ENCODE results near the gene SPAST.

SPAST gene

GRCh38 chr2:32095671-32096070, 32.3 kb downstream of the SPAST start:
- H3K4me3 ChIP-seq (ENCODE audit: insufficient read depth in 1 of 2, low read depth in 1 of 2, low read length in 2 of 2): no peak overlapping the region
- H4K91ac ChIP-seq (ENCODE audit: low read length): no peak overlapping the region
- H3K4ac ChIP-seq (ENCODE audit: low read depth in 1 of 2, low read length in 2 of 2): no peak overlapping the region
- WGBS: 94% methylated on average over 3 of the region's 3 CpGs
- H2BK12ac ChIP-seq (ENCODE audit: low read length in 2 of 2): no peak overlapping the region
- no peak overlapping the region for H2AK5ac ChIP-seq (ENCODE audit: low read length, severe bottlenecking)
- no peak overlapping the region for H3K27ac ChIP-seq (ENCODE audit: low read length, poor library complexity, severe bottlenecking)
- H2AFZ ChIP-seq (ENCODE audit: low read depth, low read length): no peak overlapping the region
- H3K36me3 ChIP-seq (ENCODE audit: control insufficient read depth in 1 of 2, insufficient read depth in 2 of 2, low read depth in 1 of 2, low read length in 2 of 2): peaks cover 5 to 14% of the 10 kb centered on the region in 2 experiments
- H3K27me3 ChIP-seq (ENCODE audit: control insufficient read depth in 1 of 2, insufficient read depth in 1 of 2, low read length in 2 of 2): no peaks in the 10 kb centered on the region
- no peak overlapping the region for H3K9ac ChIP-seq (ENCODE audit: low read length)
- no peak overlapping the region for H3K14ac ChIP-seq (ENCODE audit: low read length in 2 of 2)
- no peaks in the 10 kb centered on the region for H3K4me1 ChIP-seq (ENCODE audit: control insufficient read depth, insufficient read depth, low read depth, low read length)
- no peak overlapping the region for H3K4me2 ChIP-seq (ENCODE audit: low read length, poor library complexity, severe bottlenecking)
- no peak for DNase-seq
- H3K9me3 ChIP-seq (ENCODE audit: control insufficient read depth, low read length): no peaks in the 10 kb centered on the region
- peaks cover 7% of the 10 kb centered on the region for H3K79me1 ChIP-seq (replicated peaks; ENCODE audit: low read length, poor library complexity, severe bottlenecking)
- no peak overlapping the region for H3K23ac ChIP-seq (ENCODE audit: low read length in 2 of 2)
- no peak overlapping the region for H2BK120ac ChIP-seq (ENCODE audit: low read depth, low read length)
- H4K8ac ChIP-seq (ENCODE audit: low read length): no peak overlapping the region
- H2BK15ac ChIP-seq (ENCODE audit: low read depth, poor library complexity, severe bottlenecking): no peak overlapping the region
- H2BK5ac ChIP-seq (ENCODE audit: low read depth, low read length, poor library complexity, severe bottlenecking): no peak overlapping the region
- no peak overlapping the region for H3K18ac ChIP-seq (ENCODE audit: low read depth in 1 of 2, low read length in 2 of 2)

GRCh38 chr2:32108111-32108510, 44.8 kb downstream of the SPAST start:
- H3K4me1 ChIP-seq (ENCODE audit: control insufficient read depth, insufficient read depth, low read depth, low read length): no peaks in the 10 kb centered on the region
- no peak overlapping the region for H2AFZ ChIP-seq (ENCODE audit: low read depth, low read length)
- H2AK5ac ChIP-seq (ENCODE audit: low read length, severe bottlenecking): no peak overlapping the region
- no peak overlapping the region for H4K91ac ChIP-seq (ENCODE audit: low read length)
- peaks cover 13 to 21% of the 10 kb centered on the region in 2 experiments for H3K36me3 ChIP-seq (ENCODE audit: control insufficient read depth in 1 of 2, insufficient read depth in 2 of 2, low read depth in 1 of 2, low read length in 2 of 2)
- no peak overlapping the region for H3K23ac ChIP-seq (ENCODE audit: low read length in 2 of 2)
- no CpG with 5 or more reads among the region's 2 CpGs for WGBS
- no peak overlapping the region for H3K18ac ChIP-seq (ENCODE audit: low read depth in 1 of 2, low read length in 2 of 2)
- no peak overlapping the region for H4K8ac ChIP-seq (ENCODE audit: low read length)
- no peak overlapping the region for H3K14ac ChIP-seq (ENCODE audit: low read length in 2 of 2)
- no peak overlapping the region for H3K9ac ChIP-seq (ENCODE audit: low read length)
- no peak overlapping the region for H2BK15ac ChIP-seq (ENCODE audit: low read depth, poor library complexity, severe bottlenecking)
- H3K4ac ChIP-seq (ENCODE audit: low read depth in 1 of 2, low read length in 2 of 2): no peak overlapping the region
- no peak overlapping the region for H2BK12ac ChIP-seq (ENCODE audit: low read length in 2 of 2)
- no peak overlapping the region for H2BK120ac ChIP-seq (ENCODE audit: low read depth, low read length)
- peaks cover 5% of the 10 kb centered on the region for H3K79me1 ChIP-seq (replicated peaks; ENCODE audit: low read length, poor library complexity, severe bottlenecking)
- H2BK5ac ChIP-seq (ENCODE audit: low read depth, low read length, poor library complexity, severe bottlenecking): no peak overlapping the region
- DNase-seq: no peak
- no peak overlapping the region for H3K4me2 ChIP-seq (ENCODE audit: low read length, poor library complexity, severe bottlenecking)
- peaks cover 5% of the 10 kb centered on the region for H3K9me3 ChIP-seq (ENCODE audit: control insufficient read depth, low read length)
- H3K27me3 ChIP-seq (ENCODE audit: control insufficient read depth in 1 of 2, insufficient read depth in 1 of 2, low read length in 2 of 2): no peaks in the 10 kb centered on the region
- no peak overlapping the region for H3K27ac ChIP-seq (ENCODE audit: low read length, poor library complexity, severe bottlenecking)
- H3K4me3 ChIP-seq (ENCODE audit: insufficient read depth in 1 of 2, low read depth in 1 of 2, low read length in 2 of 2): no peak overlapping the region

GRCh38 chr2:32118055-32118454, 54.7 kb downstream of the SPAST start:
- 82% methylated on average over 2 of the region's 3 CpGs for WGBS
- H3K36me3 ChIP-seq (ENCODE audit: control insufficient read depth in 1 of 2, insufficient read depth in 2 of 2, low read depth in 1 of 2, low read length in 2 of 2): peaks cover 10 to 40% of the 10 kb centered on the region in 2 experiments
- H3K9ac ChIP-seq (ENCODE audit: low read length): no peak overlapping the region
- H2AK5ac ChIP-seq (ENCODE audit: low read length, severe bottlenecking): no peak overlapping the region
- H3K4me2 ChIP-seq (ENCODE audit: low read length, poor library complexity, severe bottlenecking): no peak overlapping the region
- H3K79me1 ChIP-seq (replicated peaks; ENCODE audit: low read length, poor library complexity, severe bottlenecking): peaks cover 2% of the 10 kb centered on the region
- H2BK12ac ChIP-seq (ENCODE audit: low read length in 2 of 2): no peak overlapping the region
- H4K91ac ChIP-seq (ENCODE audit: low read length): no peak overlapping the region
- H3K14ac ChIP-seq (ENCODE audit: low read length in 2 of 2): no peak overlapping the region
- H3K27ac ChIP-seq (ENCODE audit: low read length, poor library complexity, severe bottlenecking): no peak overlapping the region
- no peak overlapping the region for H3K23ac ChIP-seq (ENCODE audit: low read length in 2 of 2)
- no peak overlapping the region for H2BK15ac ChIP-seq (ENCODE audit: low read depth, poor library complexity, severe bottlenecking)
- H3K18ac ChIP-seq (ENCODE audit: low read depth in 1 of 2, low read length in 2 of 2): no peak overlapping the region
- H4K8ac ChIP-seq (ENCODE audit: low read length): no peak overlapping the region
- DNase-seq: no peak
- H2AFZ ChIP-seq (ENCODE audit: low read depth, low read length): no peak overlapping the region
- H2BK120ac ChIP-seq (ENCODE audit: low read depth, low read length): no peak overlapping the region
- no peak overlapping the region for H3K4me3 ChIP-seq (ENCODE audit: insufficient read depth in 1 of 2, low read depth in 1 of 2, low read length in 2 of 2)
- H3K4ac ChIP-seq (ENCODE audit: low read depth in 1 of 2, low read length in 2 of 2): no peak overlapping the region
- H3K27me3 ChIP-seq (ENCODE audit: control insufficient read depth in 1 of 2, insufficient read depth in 1 of 2, low read length in 2 of 2): no peaks in the 10 kb centered on the region
- no peak overlapping the region for H2BK5ac ChIP-seq (ENCODE audit: low read depth, low read length, poor library complexity, severe bottlenecking)
- no peaks in the 10 kb centered on the region for H3K9me3 ChIP-seq (ENCODE audit: control insufficient read depth, low read length)
- H3K4me1 ChIP-seq (ENCODE audit: control insufficient read depth, insufficient read depth, low read depth, low read length): no peaks in the 10 kb centered on the region

- H3K23ac ChIP-seq (ENCODE audit: low read length in 2 of 2): no peak overlapping the region
- no peak overlapping the region for H3K4ac ChIP-seq (ENCODE audit: low read depth in 1 of 2, low read length in 2 of 2)
- H2BK15ac ChIP-seq (ENCODE audit: low read depth, poor library complexity, severe bottlenecking): no peak overlapping the region
- H3K4me1 ChIP-seq (ENCODE audit: control insufficient read depth, insufficient read depth, low read depth, low read length): no peaks in the 10 kb centered on the region
- no peak overlapping the region for H3K9ac ChIP-seq (ENCODE audit: low read length)
- no peak overlapping the region for H4K8ac ChIP-seq (ENCODE audit: low read length)
- H3K14ac ChIP-seq (ENCODE audit: low read length in 2 of 2): no peak overlapping the region
- no peak for DNase-seq
- H3K9me3 ChIP-seq (ENCODE audit: control insufficient read depth, low read length): no peaks in the 10 kb centered on the region
- peaks cover under 1% of the 10 kb centered on the region for H3K79me1 ChIP-seq (replicated peaks; ENCODE audit: low read length, poor library complexity, severe bottlenecking)
- H3K4me2 ChIP-seq (ENCODE audit: low read length, poor library complexity, severe bottlenecking): no peak overlapping the region
- no peak overlapping the region for H3K18ac ChIP-seq (ENCODE audit: low read depth in 1 of 2, low read length in 2 of 2)
- H3K36me3 ChIP-seq (ENCODE audit: control insufficient read depth in 1 of 2, insufficient read depth in 2 of 2, low read depth in 1 of 2, low read length in 2 of 2): peaks cover 6 to 44% of the 10 kb centered on the region in 2 experiments
- WGBS: 83% methylated on average over 2 of the region's 2 CpGs
- H2BK5ac ChIP-seq (ENCODE audit: low read depth, low read length, poor library complexity, severe bottlenecking): no peak overlapping the region
- no peaks in the 10 kb centered on the region for H3K27me3 ChIP-seq (ENCODE audit: control insufficient read depth in 1 of 2, insufficient read depth in 1 of 2, low read length in 2 of 2)
- no peak overlapping the region for H2BK12ac ChIP-seq (ENCODE audit: low read length in 2 of 2)
- H2AK5ac ChIP-seq (ENCODE audit: low read length, severe bottlenecking): no peak overlapping the region
- H2BK120ac ChIP-seq (ENCODE audit: low read depth, low read length): no peak overlapping the region
- H4K91ac ChIP-seq (ENCODE audit: low read length): no peak overlapping the region
- no peak overlapping the region for H3K4me3 ChIP-seq (ENCODE audit: insufficient read depth in 1 of 2, low read depth in 1 of 2, low read length in 2 of 2)
- H3K27ac ChIP-seq (ENCODE audit: low read length, poor library complexity, severe bottlenecking): no peak overlapping the region
- H2AFZ ChIP-seq (ENCODE audit: low read depth, low read length): no peak overlapping the region
These were observed 55.8 kb downstream of the SPAST start for GRCh38 chr2:32119161-32119560.
